Nephron (organoid): Measurements from ENCODE around the gene DNASE1L3.

Experiments
- H3K27ac Mint-ChIP-seq, 3 experiments: 2 replicates each; pipeline ENCODE4 v1.8.0; 2020; ENCODE audit warnings: mixed read lengths in 3 of 3, mild to moderate bottlenecking in 2 of 3, moderate library complexity in 1 of 3
- H3K27me3 Mint-ChIP-seq: 2 replicates; pipeline ENCODE4 v1.8.0; 2021; ENCODE audit warnings: low read depth, mild to moderate bottlenecking, moderate library complexity, mixed read lengths
- H3K36me3 Mint-ChIP-seq: 2 replicates; pipeline ENCODE4 v1.8.0; 2020; ENCODE audit warnings: low read depth, mixed read lengths
- H3K4me1 Mint-ChIP-seq: 2 replicates; pipeline ENCODE4 v1.8.0; 2020; ENCODE audit warnings: mixed read lengths
- H3K4me3 Mint-ChIP-seq, 3 experiments: 2 replicates each; pipeline ENCODE4 v1.8.0; 2020; ENCODE audit warnings: mild to moderate bottlenecking in 3 of 3, mixed read lengths in 3 of 3, moderate library complexity in 2 of 3
- H3K9me3 Mint-ChIP-seq: 2 replicates; pipeline ENCODE4 v1.8.0; 2020; ENCODE audit warnings: mixed read lengths
- CTCF ChIP-seq, 3 experiments: fragments of 200-600 bp; sonication (generic); IDR thresholded peaks; one replicate each; pipeline ENCODE4 v1.5.0; 2021; ENCODE audit warnings: antibody characterized with exemption in 3 of 3; ENCODE audit not compliant: unreplicated experiment in 3 of 3

Gene DNASE1L3

DNA sequence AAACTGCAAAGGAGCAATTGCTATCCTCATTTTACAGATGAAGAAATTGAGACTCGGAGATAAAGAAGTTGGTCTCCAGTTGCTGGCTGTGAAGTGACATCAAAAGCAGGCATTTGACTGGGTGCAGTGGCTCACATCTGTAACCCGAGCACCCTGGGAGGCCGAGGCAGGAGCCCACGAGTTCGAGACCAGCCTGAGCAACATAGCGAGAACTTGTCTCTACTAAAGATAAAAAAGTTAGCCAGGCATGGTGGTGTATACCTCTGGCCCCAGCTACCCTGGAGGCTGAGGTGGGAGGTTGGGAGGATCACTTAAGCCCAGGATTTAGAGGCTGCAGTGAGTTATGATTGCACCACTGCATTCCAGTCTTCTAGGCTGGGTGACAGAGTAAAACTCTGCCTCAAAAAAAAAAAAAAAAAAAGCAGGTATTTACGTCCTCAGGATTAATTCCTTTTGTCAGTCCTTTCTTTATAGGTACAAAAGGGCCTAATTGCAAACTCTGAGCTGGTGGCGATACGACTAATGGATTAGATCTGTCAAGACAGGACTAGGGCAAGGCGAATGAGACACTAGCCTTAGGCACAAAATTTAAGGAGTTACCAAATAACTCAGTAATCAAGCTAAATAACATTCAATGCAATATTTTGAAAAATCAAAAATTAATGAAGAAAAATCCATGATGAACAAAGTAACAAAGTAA lies 5.9 kb upstream of the DNASE1L3 start:
- Mint-ChIP-seq H3K36me3 (no peaks in the 10 kb centered on the region), H3K27ac (no peak overlapping the region), H3K4me1 (peaks cover 13% of the 10 kb centered on the region), H3K27me3 (peaks cover 11% of the 10 kb centered on the region), H3K4me3 (no peak overlapping the region), H3K9me3 (peaks cover 4% of the 10 kb centered on the region)
- TF ChIP-seq CTCF (IDR thresholded peaks at IDR 0.05; ENCODE audit: unreplicated experiment in 3 of 3): no peak

GRCh38 chr3:58215317-58216025 lies 4.7 kb upstream of the DNASE1L3 start:
- H3K27me3 Mint-ChIP-seq: peaks cover 10% of the 10 kb centered on the region
- H3K27ac Mint-ChIP-seq: no peak overlapping the region
- peaks cover 4% of the 10 kb centered on the region for H3K9me3 Mint-ChIP-seq
- H3K4me3 Mint-ChIP-seq: no peak overlapping the region
- H3K4me1 Mint-ChIP-seq: peaks cover 13% of the 10 kb centered on the region
- H3K36me3 Mint-ChIP-seq: no peaks in the 10 kb centered on the region
- TF ChIP-seq CTCF (IDR thresholded peaks at IDR 0.05; ENCODE audit: unreplicated experiment in 3 of 3): no peak

- Mint-ChIP-seq H3K36me3 (no peaks in the 10 kb centered on the region), H3K4me3 (no peak overlapping the region), H3K27me3 (peaks cover 18% of the 10 kb centered on the region), H3K4me1 (peaks cover 13% of the 10 kb centered on the region), H3K27ac (no peak overlapping the region), H3K9me3 (no peaks in the 10 kb centered on the region)
- no peak for TF ChIP-seq CTCF (IDR thresholded peaks at IDR 0.05; ENCODE audit: unreplicated experiment in 3 of 3)
Measured at GRCh38 chr3:58214484-58215316, 3.9 kb upstream of the DNASE1L3 start.

- Mint-ChIP-seq H3K36me3 (no peaks in the 10 kb centered on the region), H3K27me3 (peaks cover 35% of the 10 kb centered on the region), H3K27ac (no peak overlapping the region), H3K9me3 (no peaks in the 10 kb centered on the region), H3K4me3 (no peak overlapping the region), H3K4me1 (peaks cover 2% of the 10 kb centered on the region)
- no peak for TF ChIP-seq CTCF (IDR thresholded peaks at IDR 0.05; ENCODE audit: unreplicated experiment in 3 of 3)
Measured at GRCh38 chr3:58209933-58210332, 839 bp downstream of the DNASE1L3 start.

DNA sequence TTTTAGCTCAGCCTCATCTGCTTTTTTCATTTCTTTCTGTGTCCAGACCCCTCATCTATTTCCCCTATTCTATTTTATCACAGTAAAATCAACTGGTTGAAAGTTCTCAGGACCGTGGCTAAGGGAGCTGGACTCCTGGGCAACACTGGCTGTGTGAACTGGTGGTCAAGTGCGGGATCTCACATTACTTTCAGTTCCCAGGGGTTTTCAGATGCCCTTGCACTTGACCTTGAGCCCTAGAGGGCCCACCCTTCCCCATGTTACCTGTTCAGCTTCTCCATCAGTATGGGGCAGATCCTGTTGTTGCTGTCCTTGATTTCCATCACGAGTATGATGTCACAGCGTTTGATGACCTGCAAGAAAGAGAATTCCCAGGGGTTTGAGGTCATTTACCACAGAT lies 2.8 kb downstream of the DNASE1L3 start:
- Mint-ChIP-seq H3K27me3 (peaks cover 36% of the 10 kb centered on the region), H3K4me3 (no peak overlapping the region)
- no peak for TF ChIP-seq CTCF (IDR thresholded peaks at IDR 0.05; ENCODE audit: unreplicated experiment in 3 of 3)

More for the DNA sequence above, 2.8 kb downstream of the DNASE1L3 start:
- H3K36me3 Mint-ChIP-seq: no peaks in the 10 kb centered on the region
- no peak overlapping the region for H3K27ac Mint-ChIP-seq
- H3K9me3 Mint-ChIP-seq: no peaks in the 10 kb centered on the region
- peaks cover 5% of the 10 kb centered on the region for H3K4me1 Mint-ChIP-seq
